Left lung (tissue), 10 donors: ENCODE results near the gene CASKIN2. TPM values are rescaled to one million over a fixed set of nuclear protein-coding genes. Genes with fewer than 3 reads are reported as not detected.

ENCODE experiments used
- ATAC-seq: fragments of 200-7000 bp; cut with Tn5 transposase; one replicate; pipeline ENCODE4 v1.9.1; 2020; ENCODE audit warnings: moderate library complexity
- DNase-seq, 4 donors: peaks; one replicate each; pipeline ENCODE4 v3.0.0-alpha.2; 2013 to 2020
- H3K27ac ChIP-seq, 2 donors: fragments of 200-600 bp; sonication (generic) in 1 of 2; one replicate each; pipeline versions ENCODE4 v1.5.0 to v1.8.0; 2020 to 2021
- H3K27me3 ChIP-seq, 2 donors: fragments of 200-600 bp; sonication (generic) in 1 of 2; one replicate each; pipeline versions ENCODE4 v1.5.0 to v1.8.0; 2020 to 2021
- H3K36me3 ChIP-seq, 2 donors: fragments of 200-600 bp; sonication (generic) in 1 of 2; one replicate each; pipeline versions ENCODE4 v1.5.0 to v1.8.0; 2020 to 2021
- H3K4me1 ChIP-seq, 2 donors: fragments of 200-600 bp; one replicate each; pipeline ENCODE4 v1.8.0; 2021
- H3K4me3 ChIP-seq, 2 donors: fragments of 200-600 bp; sonication (generic) in 1 of 2; one replicate each; pipeline versions ENCODE4 v1.5.0 to v1.8.0; 2020 to 2021; ENCODE audit warnings: mild to moderate bottlenecking in 1 of 2
- H3K9me3 ChIP-seq, 2 donors: fragments of 200-600 bp; sonication (generic) in 1 of 2; one replicate each; pipeline versions ENCODE4 v1.5.0 to v1.8.0; 2020 to 2021
- CTCF ChIP-seq, 2 donors: fragments of 200-600 bp; sonication (generic) in 1 of 2; IDR thresholded peaks; one replicate each; pipeline versions ENCODE4 v1.5.0 to v1.8.0; 2021; ENCODE audit warnings: antibody characterized with exemption in 2 of 2
- intact Hi-C, 2 donors: fragments of 100-400 bp; cut with DNase I; formaldehyde crosslinking; loops; one replicate each; pipeline versions ENCODE4 v1.11.2 to v1.14.2; 2022
- polyA plus RNA-seq, 6 donors: library from polyadenylated mRNA; unstranded; fragments of 120-200 nt; gene quantifications; one replicate each; pipeline ENCODE4 v1.2.1, GENCODE V29; 2013; ENCODE audit not compliant: insufficient read length in 6 of 6
- total RNA-seq, 2 donors: library from RNA; stranded (reverse); fragmentation: NEBNext Ultra II Directional; extraction: Animal tissue kit (Norgen Biotek cat#: 25700); gene quantifications; one replicate each; pipeline ENCODE4 v1.2.1, GENCODE V29; 2021
- donor health status: DM: no; HTN: yes; CAD: no.
- donor health status: DM: no; HTN: no; CAD: no.

CASKIN2 gene
- total and polyA plus RNA-seq, 8 donors: 17.9 to 74.4 (median 28.6) TPM

- Histone ChIP-seq H3K4me1 (peaks cover 19 to 37% of the 10 kb centered on the region in 2 donors), H3K27ac (peak overlapping the region; percentile 61 to 74), H3K9me3 (no peaks in the 10 kb centered on the region), H3K27me3 (no peaks in the 10 kb centered on the region), H3K4me3 (no peak overlapping the region), H3K36me3 (peaks cover 0 to 46% of the 10 kb centered on the region in 2 donors)
- no peak for TF ChIP-seq CTCF (IDR thresholded peaks at IDR 0.05)
- intact Hi-C loops: no loop called here
- DNase-seq: peak in 1 of 4 donors; percentile 24
- ATAC-seq: peak; percentile 20
Measured at GRCh38 chr17:75476752-75477489, 38.4 kb downstream of the CASKIN2 start.

- Histone ChIP-seq H3K27ac (peak overlapping the region; percentile 61 to 74), H3K36me3 (peaks cover 0 to 50% of the 10 kb centered on the region in 2 donors), H3K9me3 (no peaks in the 10 kb centered on the region), H3K4me3 (no peak overlapping the region), H3K4me1 (peaks cover 14 to 31% of the 10 kb centered on the region in 2 donors), H3K27me3 (no peaks in the 10 kb centered on the region)
- DNase-seq: peak in 1 of 4 donors; percentile 46
- ATAC-seq: peak; percentile 61
- TF ChIP-seq CTCF (IDR thresholded peaks at IDR 0.05): no peak
- intact Hi-C loops: no loop called here
Measured at GRCh38 chr17:75476271-75476671, 39.1 kb downstream of the CASKIN2 start.

GRCh38 chr17:75475851-75476250 lies 39.5 kb downstream of the CASKIN2 start:
- ATAC-seq (peak; percentile 35), DNase-seq (peak in 3 of 4 donors; percentile 31 to 60 (median 46))
- no peak overlapping the region for H3K4me3 ChIP-seq
- H3K9me3 ChIP-seq: no peaks in the 10 kb centered on the region
- peaks cover 0 to 50% of the 10 kb centered on the region in 2 donors for H3K36me3 ChIP-seq
- peak overlapping the region; percentile 61 to 74 for H3K27ac ChIP-seq
- intact Hi-C loops: no loop called here
- TF ChIP-seq CTCF (IDR thresholded peaks at IDR 0.05): no peak
- H3K4me1 ChIP-seq: peaks cover 14 to 27% of the 10 kb centered on the region in 2 donors
- H3K27me3 ChIP-seq: no peaks in the 10 kb centered on the region

- no peak for ATAC-seq
- Histone ChIP-seq H3K27ac (peak overlapping the region; percentile 39 to 61), H3K4me3 (no peak overlapping the region), H3K9me3 (no peaks in the 10 kb centered on the region), H3K4me1 (peaks cover 14 to 22% of the 10 kb centered on the region in 2 donors), H3K27me3 (no peaks in the 10 kb centered on the region), H3K36me3 (peaks cover 0 to 50% of the 10 kb centered on the region in 2 donors)
- peak in 1 of 4 donors; percentile 28 for DNase-seq
- intact Hi-C loops: no loop called here
- no peak for TF ChIP-seq CTCF (IDR thresholded peaks at IDR 0.05)
Measured at GRCh38 chr17:75475144-75475835, 40.0 kb downstream of the CASKIN2 start.

GRCh38 chr17:75474736-75475135 lies 40.6 kb downstream of the CASKIN2 start:
- peaks cover 14 to 22% of the 10 kb centered on the region in 2 donors for H3K4me1 ChIP-seq
- intact Hi-C loops: no loop called here
- H3K9me3 ChIP-seq: no peaks in the 10 kb centered on the region
- TF ChIP-seq CTCF (IDR thresholded peaks at IDR 0.05): no peak
- peaks cover 0 to 50% of the 10 kb centered on the region in 2 donors for H3K36me3 ChIP-seq
- H3K27ac ChIP-seq: peak overlapping the region; percentile 7 to 61
- no peak overlapping the region for H3K4me3 ChIP-seq
- no peaks in the 10 kb centered on the region for H3K27me3 ChIP-seq
- DNase-seq (peak in 1 of 4 donors; percentile 39), ATAC-seq (no peak)
